HEK293 (cell line): ENCODE results near the gene FGR.

ENCODE experiments used
- GLIS1 ChIP-seq: fragments of 450-650 bp; formaldehyde crosslinking; IDR thresholded peaks from 2 replicates; pipeline ENCODE4 v1.5.1; 2016; ENCODE audit warnings: missing biosample characterization, missing genetic modification characterization
- OSR2 ChIP-seq: fragments of 450-650 bp; formaldehyde crosslinking; IDR thresholded peaks from 2 replicates; pipeline ENCODE4 v1.5.1; 2016; ENCODE audit warnings: missing biosample characterization, missing genetic modification characterization
- PBX3 ChIP-seq: sonication (generic); formaldehyde crosslinking; IDR thresholded peaks from 2 replicates; pipeline ENCODE4 v1.8.1; 2022; ENCODE audit warnings: mild to moderate bottlenecking, moderate library complexity, missing genetic modification reagents
- PRDM10 ChIP-seq: fragments of 450-650 bp; formaldehyde crosslinking; IDR thresholded peaks from 2 replicates; pipeline ENCODE4 v1.5.1; 2016; ENCODE audit warnings: missing biosample characterization, missing genetic modification characterization
- REPIN1 ChIP-seq: fragments of 450-650 bp; formaldehyde crosslinking; IDR thresholded peaks from 2 replicates; pipeline ENCODE4 v1.5.1; 2017; ENCODE audit warnings: missing biosample characterization, missing genetic modification characterization, low read depth
- SETDB1 ChIP-seq: IDR thresholded peaks from one replicate; pipeline ENCODE4 v1.6.1; 2017; ENCODE audit warnings: mild to moderate bottlenecking, low read length, moderate library complexity, mixed read lengths; ENCODE audit not compliant: insufficient read length
- SP2 ChIP-seq: fragments of 450-650 bp; formaldehyde crosslinking; IDR thresholded peaks from 2 replicates; pipeline ENCODE4 v1.5.1; 2016; ENCODE audit warnings: missing biosample characterization, missing genetic modification characterization
- SP3 ChIP-seq: fragments of 450-650 bp; formaldehyde crosslinking; IDR thresholded peaks from 2 replicates; pipeline ENCODE4 v1.5.1; 2016; ENCODE audit warnings: missing biosample characterization, missing genetic modification characterization
- TCF7L2 ChIP-seq: IDR thresholded peaks from 2 replicates; pipeline ENCODE4 v1.6.1; 2011; ENCODE audit warnings: low read depth, mild to moderate bottlenecking, inconsistent platforms, low read length, moderate library complexity, borderline replicate concordance
- ZEB2 ChIP-seq: fragments of 450-650 bp; formaldehyde crosslinking; IDR thresholded peaks from 2 replicates; pipeline ENCODE4 v1.5.1; 2016; ENCODE audit warnings: missing biosample characterization, missing genetic modification characterization
- ZIC2 ChIP-seq: fragments of 450-650 bp; formaldehyde crosslinking; IDR thresholded peaks from 2 replicates; pipeline ENCODE4 v1.5.1; 2016; ENCODE audit warnings: missing biosample characterization, missing genetic modification characterization
- ZNF10 ChIP-seq: fragments of 450-650 bp; formaldehyde crosslinking; IDR thresholded peaks from 2 replicates; pipeline ENCODE4 v1.5.1; 2017; ENCODE audit warnings: missing biosample characterization, missing genetic modification characterization
- ZNF174 ChIP-seq: fragments of 450-650 bp; formaldehyde crosslinking; IDR thresholded peaks from 2 replicates; pipeline ENCODE4 v1.5.0; 2017; ENCODE audit warnings: missing biosample characterization, mild to moderate bottlenecking, missing genetic modification characterization
- ZNF2 ChIP-seq: fragments of 450-650 bp; formaldehyde crosslinking; IDR thresholded peaks from 2 replicates; pipeline ENCODE4 v1.5.1; 2016; ENCODE audit warnings: missing biosample characterization, missing genetic modification characterization
- ZNF274 ChIP-seq, 2 experiments: fragments of 200-500 bp in 1 of 2; fragments of 450-650 bp in 1 of 2; sonication (Bioruptor generic) in 1 of 2; formaldehyde crosslinking in 1 of 2; IDR thresholded peaks; 2 replicates each; pipeline versions ENCODE4 v1.5.1 to v1.6.1; 2014 to 2016; ENCODE audit warnings: borderline replicate concordance in 1 of 2, inconsistent platforms in 1 of 2, low read length in 1 of 2, missing biosample characterization in 1 of 2, missing genetic modification characterization in 1 of 2
- ZNF518A ChIP-seq: fragments of 450-650 bp; formaldehyde crosslinking; conservative IDR thresholded peaks from 2 replicates; pipeline ENCODE4 v1.5.1; 2016; ENCODE audit warnings: low read depth, missing biosample characterization, missing genetic modification characterization
- ZNF596 ChIP-seq: fragments of 450-650 bp; IDR thresholded peaks from 2 replicates; pipeline ENCODE4 v1.5.0; 2018; ENCODE audit warnings: missing biosample characterization, mild to moderate bottlenecking, missing genetic modification characterization, moderate library complexity
- ZNF76 ChIP-seq: fragments of 450-650 bp; formaldehyde crosslinking; IDR thresholded peaks from 2 replicates; pipeline ENCODE4; 2016; ENCODE audit warnings: low read depth, missing biosample characterization, missing genetic modification characterization, borderline replicate concordance
- ZNF776 ChIP-seq: fragments of 450-650 bp; formaldehyde crosslinking; IDR thresholded peaks from 2 replicates; pipeline ENCODE4 v1.5.0; 2017; ENCODE audit warnings: missing biosample characterization, missing genetic modification characterization, borderline replicate concordance
- ZNF837 ChIP-seq: fragments of 450-650 bp; formaldehyde crosslinking; IDR thresholded peaks from 2 replicates; pipeline ENCODE4 v1.5.1; 2016; ENCODE audit warnings: missing biosample characterization, missing genetic modification characterization
- ZXDB ChIP-seq: fragments of 450-650 bp; formaldehyde crosslinking; IDR thresholded peaks from 2 replicates; pipeline ENCODE4 v1.5.1; 2016; ENCODE audit warnings: missing biosample characterization, missing genetic modification characterization
- TF ChIP-seq, protein P1 (sequence below): fragments of 450-650 bp; formaldehyde crosslinking; IDR thresholded peaks from 2 replicates; pipeline ENCODE4 v1.5.1; 2016; ENCODE audit warnings: missing biosample characterization, missing genetic modification characterization
- TF ChIP-seq, protein P2 (sequence below): fragments of 450-650 bp; formaldehyde crosslinking; IDR thresholded peaks from 2 replicates; pipeline ENCODE4 v1.5.1; 2016; ENCODE audit warnings: missing biosample characterization, missing genetic modification characterization
- TF ChIP-seq, protein P3 (sequence below): fragments of 450-650 bp; formaldehyde crosslinking; IDR thresholded peaks from 2 replicates; pipeline ENCODE4 v1.5.1; 2017; ENCODE audit warnings: missing biosample characterization, missing genetic modification characterization

The FGR gene

DNA sequence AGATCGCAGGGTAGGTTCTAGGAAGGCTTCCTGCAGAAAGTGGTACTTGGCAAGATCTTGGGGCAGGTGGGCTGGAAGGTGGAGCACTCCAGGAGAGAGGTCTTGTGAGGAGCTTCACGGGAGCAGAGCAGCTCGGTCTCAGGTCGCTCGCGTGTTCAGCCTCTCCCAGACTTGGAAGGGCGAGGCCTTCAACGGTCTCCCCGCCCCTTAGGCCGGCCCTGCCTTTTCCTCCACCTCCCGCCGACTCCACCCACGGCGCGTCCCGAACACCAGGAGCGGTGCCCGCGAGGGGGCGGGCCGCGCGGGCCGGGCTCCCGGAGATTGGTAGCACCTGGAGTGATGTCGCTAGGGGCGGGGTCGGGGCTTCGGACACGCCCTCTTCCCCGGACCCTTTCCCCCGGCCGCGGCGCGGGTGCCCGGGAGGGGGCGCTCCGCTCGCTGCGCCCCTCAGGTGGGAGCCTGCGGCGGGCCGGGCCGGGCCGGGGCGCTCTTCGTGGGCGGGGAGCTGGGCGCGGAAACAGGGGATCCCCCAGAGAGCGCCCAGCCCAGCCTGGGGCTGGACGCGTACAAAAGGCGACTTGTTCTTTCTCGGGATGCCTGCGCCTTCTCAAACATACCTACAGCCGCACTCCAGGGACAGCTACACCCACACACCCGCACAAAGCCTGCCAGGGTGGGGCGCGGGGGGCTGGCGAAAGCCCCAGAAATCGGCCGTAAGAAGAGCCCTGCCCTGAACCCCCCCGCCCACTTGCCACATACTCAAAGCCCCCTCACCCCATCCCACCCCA, 66.5 kb downstream of the FGR start (continued):
- TF ChIP-seq, protein P1, sequence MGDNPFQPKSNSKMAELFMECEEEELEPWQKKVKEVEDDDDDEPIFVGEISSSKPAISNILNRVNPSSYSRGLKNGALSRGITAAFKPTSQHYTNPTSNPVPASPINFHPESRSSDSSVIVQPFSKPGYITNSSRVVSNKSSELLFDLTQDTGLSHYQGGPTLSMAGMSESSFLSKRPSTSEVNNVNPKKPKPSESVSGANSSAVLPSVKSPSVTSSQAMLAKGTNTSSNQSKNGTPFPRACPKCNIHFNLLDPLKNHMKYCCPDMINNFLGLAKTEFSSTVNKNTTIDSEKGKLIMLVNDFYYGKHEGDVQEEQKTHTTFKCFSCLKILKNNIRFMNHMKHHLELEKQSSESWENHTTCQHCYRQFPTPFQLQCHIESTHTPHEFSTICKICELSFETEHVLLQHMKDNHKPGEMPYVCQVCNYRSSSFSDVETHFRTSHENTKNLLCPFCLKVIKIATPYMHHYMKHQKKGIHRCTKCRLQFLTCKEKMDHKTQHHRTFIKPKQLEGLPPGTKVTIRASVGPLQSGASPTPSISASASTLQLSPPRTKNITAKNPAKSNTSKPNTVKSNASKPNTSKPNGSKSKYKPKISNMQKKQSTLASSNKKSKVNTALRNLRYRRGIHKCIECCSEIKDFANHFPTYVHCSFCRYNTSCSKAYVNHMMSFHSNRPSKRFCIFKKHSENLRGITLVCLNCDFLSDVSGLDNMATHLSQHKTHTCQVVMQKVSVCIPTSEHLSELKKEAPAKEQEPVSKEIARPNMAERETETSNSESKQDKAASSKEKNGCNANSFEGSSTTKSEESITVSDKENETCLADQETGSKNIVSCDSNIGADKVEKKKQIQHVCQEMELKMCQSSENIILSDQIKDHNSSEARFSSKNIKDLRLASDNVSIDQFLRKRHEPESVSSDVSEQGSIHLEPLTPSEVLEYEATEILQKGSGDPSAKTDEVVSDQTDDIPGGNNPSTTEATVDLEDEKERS (tag by site-specific recombination): no peak
- TF ChIP-seq ZNF518A (tag by site-specific recombination) (no peak), ZNF776 (no peak), TCF7L2 (no peak), OSR2 (tag by site-specific recombination) (peak; percentile 39; the same call in 1 of the 2 replicates), SP2 (tag by site-specific recombination) (peak; percentile 93), PRDM10 (tag by site-specific recombination) (peak; percentile 81), ZXDB (tag by site-specific recombination) (no peak), ZNF596 (tag by site-specific recombination) (no peak), PBX3 (CRISPR knock-in tag) (no peak), REPIN1 (no peak), GLIS1 (tag by site-specific recombination) (peak; percentile 82), ZEB2 (peak; percentile 70; the same call in 1 of the 2 replicates), SETDB1 (no peak), ZNF837 (no peak), ZNF10 (no peak), ZIC2 (tag by site-specific recombination) (peak; percentile 89), ZNF174 (tag by site-specific recombination) (no peak), ZNF2 (no peak), ZNF274 (IDR thresholded peaks at IDR 0.05; ENCODE audit: low read length) (no peak), ZNF274 (tag by site-specific recombination; IDR thresholded peaks at IDR 0.05; ENCODE audit: borderline replicate concordance) (no peak), ZNF76 (tag by site-specific recombination) (no peak), SP3 (tag by site-specific recombination) (peak; percentile 96)
- TF ChIP-seq, protein P2, sequence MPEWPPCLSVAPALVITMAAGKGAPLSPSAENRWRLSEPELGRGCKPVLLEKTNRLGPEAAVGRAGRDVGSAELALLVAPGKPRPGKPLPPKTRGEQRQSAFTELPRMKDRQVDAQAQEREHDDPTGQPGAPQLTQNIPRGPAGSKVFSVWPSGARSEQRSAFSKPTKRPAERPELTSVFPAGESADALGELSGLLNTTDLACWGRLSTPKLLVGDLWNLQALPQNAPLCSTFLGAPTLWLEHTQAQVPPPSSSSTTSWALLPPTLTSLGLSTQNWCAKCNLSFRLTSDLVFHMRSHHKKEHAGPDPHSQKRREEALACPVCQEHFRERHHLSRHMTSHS: no peak
- TF ChIP-seq, protein P3, sequence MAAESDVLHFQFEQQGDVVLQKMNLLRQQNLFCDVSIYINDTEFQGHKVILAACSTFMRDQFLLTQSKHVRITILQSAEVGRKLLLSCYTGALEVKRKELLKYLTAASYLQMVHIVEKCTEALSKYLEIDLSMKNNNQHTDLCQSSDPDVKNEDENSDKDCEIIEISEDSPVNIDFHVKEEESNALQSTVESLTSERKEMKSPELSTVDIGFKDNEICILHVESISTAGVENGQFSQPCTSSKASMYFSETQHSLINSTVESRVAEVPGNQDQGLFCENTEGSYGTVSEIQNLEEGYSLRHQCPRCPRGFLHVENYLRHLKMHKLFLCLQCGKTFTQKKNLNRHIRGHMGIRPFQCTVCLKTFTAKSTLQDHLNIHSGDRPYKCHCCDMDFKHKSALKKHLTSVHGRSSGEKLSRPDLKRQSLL (tag by site-specific recombination): no peak
